OCI-LY7 (cell line): ENCODE results near the gene SSBP4.

Experiments
- CTCF ChIP-seq: fragments of 200-600 bp; sonication (generic); conservative IDR thresholded peaks from 2 replicates; pipeline ENCODE4 v1.5.1; 2014; ENCODE audit warnings: mild to moderate bottlenecking, antibody characterized with exemption, low read length, moderate library complexity, mixed read lengths
- EZH2phosphoT487 ChIP-seq: fragments of 200-600 bp; sonication (generic); IDR thresholded peaks from 2 replicates; pipeline ENCODE4 v1.6.1; 2018; ENCODE audit warnings: low read depth, borderline replicate concordance, mild to moderate bottlenecking, mixed run types, antibody characterized with exemption, low read length, moderate library complexity, mixed read lengths

- TF ChIP-seq CTCF = no peak
- TF ChIP-seq EZH2phosphoT487 = no peak
Measured at GRCh38 chr19:18435842-18436670, 16.9 kb downstream of the SSBP4 start.
